GM18951 (cell line): ENCODE results near the gene HOXC10.

ENCODE experiments used
- POLR2A ChIP-seq: IDR thresholded peaks from 4 replicates; pipeline ENCODE4 v1.6.1; 2011; ENCODE audit warnings: mild to moderate bottlenecking; ENCODE audit not compliant: insufficient read length, insufficient read depth; ENCODE audit errors: extremely low read depth
- in situ Hi-C: fragments of 300-500 bp; cut with MboI; formaldehyde crosslinking; loops from one replicate; pipeline ENCODE4 v1.12.0; 2022; ENCODE audit warnings: low sequenced_read_pairs, mixed read lengths, inconsistent platforms; ENCODE audit not compliant: unreplicated experiment

Gene HOXC10

DNA sequence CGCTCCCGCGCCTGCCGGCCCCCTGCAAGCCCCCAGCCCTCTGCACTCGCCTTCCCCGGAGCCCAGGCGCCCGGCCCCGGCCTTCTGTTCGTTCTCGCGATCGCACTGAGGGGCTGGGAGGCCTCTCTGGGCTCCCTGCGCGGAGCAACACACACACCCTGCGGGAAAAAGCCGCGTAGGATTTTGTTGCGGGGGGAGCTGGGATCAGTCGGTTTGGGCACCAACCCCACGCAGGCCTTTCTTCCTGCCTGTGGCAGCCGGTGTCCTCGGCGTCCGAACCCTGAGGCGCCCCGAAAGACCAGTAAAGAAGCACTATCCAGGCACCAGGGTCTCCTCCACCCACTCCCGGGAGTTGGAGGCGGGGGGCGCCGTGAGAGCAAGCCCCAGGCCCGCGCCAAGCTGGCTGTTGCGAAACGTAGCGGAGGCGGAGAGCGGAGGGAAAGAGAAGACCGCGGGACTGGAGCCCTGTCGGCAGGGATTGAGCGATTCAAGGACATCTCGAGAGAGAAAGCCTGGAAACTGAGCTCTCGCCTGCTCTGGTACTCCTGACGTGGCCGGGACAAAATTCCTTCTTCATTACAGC lies 46.0 kb downstream of the HOXC10 start:
- TF ChIP-seq POLR2A: no peak
- in situ Hi-C loops: loop anchor here (5.0 kb wide), 1 partner anchor 161 kb away; no protein-coding TSS in a partner anchor

DNA sequence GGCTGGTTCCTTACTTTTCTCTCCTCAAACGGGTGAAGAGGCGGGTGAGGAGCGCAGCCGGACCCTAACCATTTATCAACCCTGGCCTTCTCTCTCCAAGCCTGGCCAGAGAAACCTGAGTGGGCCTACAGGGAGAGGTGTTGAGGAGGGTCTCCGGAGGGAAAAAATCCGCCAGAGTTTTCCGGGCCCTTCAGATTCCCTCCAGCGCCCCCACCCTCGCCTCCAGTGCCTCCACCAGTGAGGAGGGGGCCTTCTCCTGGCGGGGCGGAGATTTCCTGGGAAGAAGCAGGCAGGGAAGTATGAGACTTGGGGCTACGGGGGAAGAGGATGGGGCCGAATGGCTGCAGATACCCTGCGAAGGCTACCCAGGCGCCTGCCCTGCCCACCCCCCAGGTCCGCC lies 46.5 kb downstream of the HOXC10 start:
- no peak for TF ChIP-seq POLR2A
- in situ Hi-C loops: loop anchor here (5.0 kb wide), 1 partner anchor 161 kb away; no protein-coding TSS in a partner anchor

DNA sequence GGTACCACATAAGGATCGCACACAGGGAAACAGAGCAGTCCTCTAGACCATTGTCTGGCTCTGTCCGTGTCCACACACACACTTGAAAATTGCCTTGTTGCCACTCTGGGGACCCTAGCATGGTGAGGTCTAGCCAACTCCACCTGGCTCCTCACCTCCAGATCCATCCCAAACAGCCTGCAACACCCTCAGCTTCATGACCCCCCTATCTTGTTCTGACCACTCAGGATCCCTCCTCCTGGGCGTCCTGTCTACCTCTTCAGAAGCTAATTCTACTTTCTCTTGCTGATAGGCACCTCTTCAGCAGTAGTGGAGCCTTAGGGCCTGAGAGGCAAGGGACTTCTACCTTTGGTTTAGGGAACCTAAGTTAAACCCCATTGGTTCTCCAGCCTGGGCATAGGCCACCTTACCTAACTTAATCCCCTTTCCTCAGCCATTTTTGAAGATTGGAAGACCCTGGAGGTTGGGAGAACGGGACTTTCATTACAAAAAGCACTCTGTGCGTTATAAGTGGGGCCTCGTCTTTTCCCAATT lies 47.2 kb downstream of the HOXC10 start:
- in situ Hi-C loops: loop anchor here (5.0 kb wide), 1 partner anchor 160 kb away; no protein-coding TSS in a partner anchor
- TF ChIP-seq POLR2A: no peak

DNA sequence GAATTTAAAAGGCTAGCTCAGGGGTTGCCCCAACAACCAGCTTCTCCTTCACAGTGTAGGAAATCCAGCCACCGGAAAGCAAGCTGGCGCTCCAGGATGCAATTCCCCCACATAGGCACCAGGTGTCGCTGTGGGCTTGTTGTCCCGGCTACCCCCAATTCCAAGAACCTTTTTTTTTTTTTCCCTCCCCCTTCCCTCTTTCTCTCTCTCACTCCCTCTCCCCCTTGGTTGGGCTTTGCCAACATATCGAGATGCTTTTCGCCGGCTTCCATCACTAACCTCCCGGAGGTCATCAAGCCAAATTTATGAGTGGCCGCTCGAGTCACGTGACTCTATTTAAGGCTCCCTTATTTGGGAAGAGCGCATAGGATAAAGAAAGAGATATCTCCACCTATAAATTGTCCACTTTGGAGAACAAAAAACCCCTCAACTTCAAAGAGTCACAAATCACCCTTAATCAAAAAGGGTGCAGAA lies 47.7 kb downstream of the HOXC10 start, which contains the start of gene HOXC5:
Gene HOXC5 (plus strand): TSS at position 424 of the 474 bp plus-strand sequence. CDS start 73 bp downstream, outside the sequence.
- no peak for TF ChIP-seq POLR2A
- in situ Hi-C loops: loop anchor here (5.0 kb wide), 1 partner anchor 160 kb away; no protein-coding TSS in a partner anchor

DNA sequence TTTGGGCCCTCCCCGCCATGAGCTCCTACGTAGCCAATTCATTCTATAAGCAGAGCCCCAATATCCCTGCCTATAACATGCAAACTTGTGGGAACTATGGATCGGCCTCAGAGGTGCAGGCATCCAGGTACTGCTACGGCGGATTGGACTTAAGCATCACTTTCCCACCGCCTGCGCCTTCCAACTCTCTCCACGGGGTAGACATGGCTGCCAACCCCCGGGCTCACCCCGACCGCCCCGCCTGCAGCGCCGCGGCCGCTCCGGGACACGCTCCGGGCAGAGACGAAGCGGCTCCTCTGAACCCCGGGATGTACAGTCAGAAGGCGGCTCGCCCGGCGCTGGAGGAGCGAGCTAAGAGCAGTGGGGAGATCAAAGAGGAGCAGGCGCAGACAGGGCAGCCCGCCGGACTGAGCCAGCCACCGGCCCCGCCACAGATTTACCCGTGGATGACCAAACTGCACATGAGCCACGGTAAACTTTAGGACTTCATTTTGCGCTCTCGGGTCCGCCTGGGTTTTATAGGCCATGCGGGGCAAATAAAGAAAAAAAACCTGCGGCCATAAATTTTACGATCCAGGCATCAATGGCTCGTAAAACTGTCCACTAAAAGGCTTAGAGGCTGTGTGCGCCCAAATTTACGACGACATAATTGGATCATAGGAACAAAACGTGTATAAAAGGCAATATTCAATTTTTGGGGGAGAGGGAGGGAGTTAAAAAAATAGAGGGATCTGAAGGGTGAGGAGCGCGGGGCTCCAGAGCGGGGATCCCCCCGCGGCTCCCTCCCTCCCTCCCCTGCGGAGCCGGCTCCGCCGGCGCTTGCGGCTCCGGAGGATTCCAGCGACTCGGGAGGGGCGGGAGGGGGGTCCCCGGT lies 48.4 kb downstream of the HOXC10 start:
- in situ Hi-C loops: loop anchor here (5.0 kb wide), 1 partner anchor 159 kb away; no protein-coding TSS in a partner anchor
- no peak for TF ChIP-seq POLR2A

DNA sequence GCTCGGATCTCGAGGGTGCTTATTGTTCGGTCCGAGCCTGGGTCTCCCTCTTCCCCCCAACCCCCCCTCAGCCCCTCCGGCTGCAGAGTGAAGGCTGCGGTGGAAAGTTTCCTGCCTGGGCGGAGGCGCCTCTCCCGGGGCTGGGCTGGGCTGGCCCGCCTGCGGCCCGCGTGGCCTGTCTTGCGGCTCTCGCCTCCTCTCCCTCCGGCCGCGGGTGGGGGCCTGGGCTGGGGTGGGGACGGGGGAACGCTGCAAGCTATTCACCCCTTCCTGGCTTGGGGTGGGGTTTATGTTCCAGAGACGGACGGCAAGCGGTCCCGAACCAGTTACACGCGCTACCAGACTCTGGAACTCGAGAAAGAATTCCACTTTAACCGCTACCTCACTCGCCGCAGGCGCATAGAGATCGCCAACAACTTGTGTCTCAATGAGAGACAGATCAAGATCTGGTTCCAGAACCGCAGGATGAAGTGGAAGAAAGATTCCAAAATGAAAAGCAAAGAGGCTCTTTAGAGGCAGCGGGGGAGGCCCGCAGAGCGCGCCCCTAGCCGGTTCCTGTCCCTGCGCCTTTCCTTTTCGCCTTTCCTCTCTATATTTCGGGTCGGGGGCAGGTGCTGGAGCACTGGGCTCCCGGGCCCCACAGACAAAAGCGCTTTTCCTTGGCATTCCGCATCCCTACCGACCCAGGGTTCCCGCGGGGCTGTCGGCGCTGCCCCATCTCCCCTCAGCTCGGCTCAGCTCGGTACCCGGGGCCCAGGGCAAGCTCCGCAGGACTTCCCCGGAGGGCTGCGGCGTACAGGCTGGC lies 49.2 kb downstream of the HOXC10 start:
- in situ Hi-C loops: loop anchor here (5.0 kb wide), 1 partner anchor 158 kb away; no protein-coding TSS in a partner anchor
- no peak for TF ChIP-seq POLR2A

DNA sequence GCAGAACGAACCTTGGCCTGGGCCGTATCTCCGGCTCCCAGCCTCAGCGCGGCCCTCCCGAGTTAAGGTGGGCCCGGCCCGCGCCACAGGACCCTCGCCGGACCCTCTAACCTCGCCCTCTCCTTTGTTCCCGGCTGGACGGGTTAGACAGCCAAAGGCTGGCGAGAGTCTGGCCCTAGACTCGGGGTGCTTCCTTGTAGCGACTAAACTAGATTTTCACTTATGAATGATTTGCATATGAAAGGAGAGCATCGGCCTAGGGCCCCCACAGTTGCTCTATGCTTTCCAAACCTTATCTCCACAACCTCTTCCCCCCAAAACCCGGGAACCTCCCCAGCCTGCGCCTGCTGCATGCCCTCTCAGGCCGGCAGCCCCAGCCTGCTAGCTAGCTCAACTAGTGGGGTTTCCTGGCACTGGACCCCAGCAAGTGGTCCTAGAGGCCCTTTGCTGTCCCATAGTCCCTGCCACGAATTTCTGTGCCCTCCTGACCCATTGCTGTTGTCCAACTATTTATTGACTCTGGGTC lies 49.9 kb downstream of the HOXC10 start:
- TF ChIP-seq POLR2A: no peak
- in situ Hi-C loops: loop anchor here (5.0 kb wide), 1 partner anchor 157 kb away; no protein-coding TSS in a partner anchor

DNA sequence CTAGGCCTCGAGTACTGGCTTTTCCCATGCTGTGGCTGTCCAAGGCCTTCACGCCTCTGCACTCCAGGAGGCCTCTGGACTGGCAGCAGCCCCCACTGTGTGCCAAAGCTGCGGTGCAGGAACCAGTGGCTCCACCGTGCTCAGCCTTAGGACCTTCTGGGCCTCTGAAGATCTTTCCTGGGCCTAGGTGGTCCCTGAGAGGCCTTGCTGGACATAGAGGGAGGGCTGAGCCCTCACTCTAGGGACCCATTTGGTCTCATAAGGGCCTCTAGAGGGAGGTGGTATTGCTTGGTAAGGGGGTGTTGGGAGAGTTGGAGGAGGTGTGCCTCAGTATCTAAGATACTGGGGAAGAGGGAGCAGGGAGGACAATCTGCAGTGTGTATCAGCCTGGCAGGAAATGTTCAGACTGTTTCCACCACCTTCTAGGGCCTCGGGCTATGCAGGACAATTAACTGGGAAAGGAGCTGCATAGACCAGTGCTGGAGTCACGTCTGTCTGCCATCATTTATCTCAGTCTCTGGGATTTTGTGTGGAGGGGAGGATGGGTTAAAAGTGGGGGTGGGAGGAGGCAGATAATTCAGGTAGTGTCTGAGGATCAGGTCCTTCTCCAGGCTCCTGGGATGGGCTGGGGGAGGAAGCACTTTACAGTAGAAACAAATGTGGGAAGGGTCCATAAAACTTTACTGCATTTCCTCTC lies 50.8 kb downstream of the HOXC10 start:
- TF ChIP-seq POLR2A: no peak
- in situ Hi-C loops: no loop called here

DNA sequence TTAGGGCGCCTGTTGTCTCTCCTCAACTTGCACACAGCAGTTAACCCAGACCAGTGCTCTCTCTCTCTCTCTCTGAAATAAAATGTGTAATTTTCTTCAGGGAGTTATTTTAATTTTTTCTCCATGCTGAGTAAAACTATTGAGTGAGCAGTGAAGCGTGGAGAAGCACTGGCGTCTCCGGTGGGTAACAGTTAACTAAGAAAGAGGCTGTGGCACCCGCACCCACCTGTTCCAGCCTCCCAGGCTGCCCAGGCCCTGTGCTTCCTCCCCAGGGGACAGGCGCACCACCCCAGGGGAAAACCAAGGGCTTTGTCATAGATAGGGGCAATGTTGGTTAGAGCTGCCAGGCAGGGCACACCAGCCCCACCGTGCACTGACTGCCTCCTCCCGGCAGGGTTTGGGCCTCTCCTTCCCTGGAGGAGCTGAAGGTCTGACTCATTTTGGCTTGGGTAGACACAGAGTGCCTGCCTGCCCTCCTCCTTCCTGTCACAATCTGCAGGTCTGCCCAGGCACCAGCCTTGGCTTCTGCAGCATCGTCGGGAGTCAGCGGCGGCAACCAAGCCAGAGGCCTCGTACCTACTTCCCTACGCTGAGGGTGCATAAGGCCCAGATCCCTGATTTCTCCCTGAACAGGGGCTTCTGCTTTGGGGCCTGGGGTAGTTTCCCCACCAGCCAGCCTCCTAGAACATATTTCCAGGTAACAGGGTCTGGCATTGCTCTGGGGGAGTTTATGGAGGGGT lies 51.8 kb downstream of the HOXC10 start:
- TF ChIP-seq POLR2A: peak; percentile 19
- in situ Hi-C loops: no loop called here

DNA sequence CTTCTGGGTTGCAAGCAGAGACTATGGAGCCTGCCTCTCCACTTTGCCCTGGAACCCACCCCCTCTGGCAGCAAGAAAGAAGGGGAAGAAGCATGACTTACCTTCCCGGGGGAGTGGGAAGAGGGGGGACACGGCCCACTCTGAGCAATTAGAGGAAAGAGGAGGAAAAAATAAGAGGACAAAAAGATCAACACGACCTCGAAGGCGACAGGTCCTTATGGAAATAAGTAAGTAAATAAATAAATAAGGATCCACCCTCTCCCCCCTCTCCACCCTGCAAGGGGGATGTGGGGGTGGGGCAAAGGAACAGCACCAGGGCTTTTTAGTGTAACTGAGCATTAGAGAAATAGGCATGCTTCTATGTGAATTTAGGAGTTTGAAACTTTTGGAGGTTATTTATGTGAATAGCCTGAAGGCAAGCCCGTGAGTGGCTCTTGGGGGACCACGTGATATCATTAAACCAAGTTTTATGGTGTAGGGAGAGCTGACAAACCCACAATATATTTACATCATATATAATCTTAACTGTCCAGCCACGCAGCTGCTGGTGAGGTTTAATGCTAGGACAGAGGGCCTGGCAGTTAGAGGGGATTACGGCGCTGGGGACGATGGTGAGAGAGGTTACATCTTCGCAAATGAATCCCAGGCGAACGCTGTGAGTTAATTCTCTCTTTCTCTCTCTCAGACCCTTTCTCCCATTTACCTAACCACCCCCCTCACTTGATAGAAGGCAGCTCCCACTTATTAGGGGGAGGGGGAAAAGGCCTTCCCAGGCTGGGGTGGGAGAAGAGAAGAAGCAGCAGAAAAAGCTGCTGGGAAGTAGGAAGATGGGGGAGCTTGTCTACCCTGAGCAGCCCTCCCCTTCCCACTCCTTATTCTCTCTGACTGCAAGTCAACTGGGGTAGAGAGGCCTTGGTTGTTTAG lies 52.7 kb downstream of the HOXC10 start:
- TF ChIP-seq POLR2A: no peak
- in situ Hi-C loops: no loop called here
